HEK293 (cell line): ENCODE data around the gene DNAH8.

Experiments used
- CTCF ChIA-PET: fragments of 350-600 bp; formaldehyde crosslinking; extraction: SDS; loops from one replicate; lab custom pipeline; 2021; ENCODE audit warnings: antibody characterized with exemption; lab: Yijun Ruan, JAX
- POLR2A ChIA-PET: fragments of 300-600 bp; formaldehyde crosslinking; extraction: SDS; loops from one replicate; lab custom pipeline; 2020; ENCODE audit warnings: antibody characterized with exemption, inconsistent platforms; lab: Yijun Ruan, JAX
- H3K27ac ChIP-seq: fragments of 200-500 bp; sonication (Bioruptor generic); 2 replicates; pipeline ENCODE4 v1.5.1; 2014; ENCODE audit warnings: low read depth, low read length, control low read depth, inconsistent platforms; ENCODE audit errors: extremely low read depth
- H3K36me3 ChIP-seq, 2 experiments: fragments of 200-500 bp in 1 of 2; sonication (Bioruptor generic) in 1 of 2; 1 replicate in 1 of 2; 2 replicates in 1 of 2; pipeline ENCODE4 v1.5.1; 2014 to 2017; ENCODE audit warnings: inconsistent platforms in 2 of 2, low read length in 2 of 2; ENCODE audit not compliant: control insufficient read depth in 2 of 2, insufficient read depth in 1 of 2
- H3K4me1 ChIP-seq: fragments of 200-500 bp; sonication (Bioruptor generic); 2 replicates; pipeline ENCODE4 v1.5.1; 2014; ENCODE audit warnings: mild to moderate bottlenecking, low read length, inconsistent platforms; ENCODE audit not compliant: control insufficient read depth, insufficient read depth
- H3K4me3 ChIP-seq: 2 replicates; pipeline ENCODE4 v1.5.1; 2011; ENCODE audit warnings: low read depth, mild to moderate bottlenecking, control low read depth, low read length, moderate library complexity
- H3K9me3 ChIP-seq: fragments of 200-500 bp; sonication (Bioruptor generic); 2 replicates; pipeline ENCODE4 v1.5.1; 2014; ENCODE audit warnings: low read depth, low read length, inconsistent platforms; ENCODE audit not compliant: control insufficient read depth, insufficient read depth
- CTCF ChIP-seq: fragments of 450-650 bp; formaldehyde crosslinking; IDR thresholded peaks from 2 replicates; pipeline ENCODE4 v1.5.1; 2016; ENCODE audit warnings: missing biosample characterization, missing genetic modification characterization
- EGR2 ChIP-seq: fragments of 450-650 bp; formaldehyde crosslinking; IDR thresholded peaks from 2 replicates; pipeline ENCODE4 v1.5.1; 2016; ENCODE audit warnings: low read depth, missing biosample characterization, missing genetic modification characterization
- GLI4 ChIP-seq: fragments of 450-650 bp; formaldehyde crosslinking; IDR thresholded peaks from 2 replicates; pipeline ENCODE4 v1.5.1; 2016; ENCODE audit warnings: missing biosample characterization, missing genetic modification characterization
- HOXD13 ChIP-seq: sonication (generic); formaldehyde crosslinking; IDR thresholded peaks from 2 replicates; pipeline ENCODE4 v1.8.0; 2022; ENCODE audit warnings: missing genetic modification reagents, borderline replicate concordance
- IKZF3 ChIP-seq: fragments of 450-650 bp; IDR thresholded peaks from 2 replicates; pipeline ENCODE4 v1.5.0; 2018; ENCODE audit warnings: missing biosample characterization, mild to moderate bottlenecking, missing genetic modification characterization, moderate library complexity
- KLF17 ChIP-seq: fragments of 450-650 bp; formaldehyde crosslinking; IDR thresholded peaks from 2 replicates; pipeline ENCODE4 v1.5.1; 2016; ENCODE audit warnings: missing biosample characterization, missing genetic modification characterization
- MYNN ChIP-seq: fragments of 450-650 bp; formaldehyde crosslinking; IDR thresholded peaks from 2 replicates; pipeline ENCODE4 v1.5.1; 2016; ENCODE audit warnings: missing biosample characterization, missing genetic modification characterization, borderline replicate concordance
- PRDM1 ChIP-seq: fragments of 450-650 bp; formaldehyde crosslinking; IDR thresholded peaks from 2 replicates; pipeline ENCODE4; 2016; ENCODE audit warnings: missing biosample characterization, missing genetic modification characterization
- PRDM4 ChIP-seq: fragments of 450-650 bp; formaldehyde crosslinking; IDR thresholded peaks from 2 replicates; pipeline ENCODE4 v1.5.1; 2017; ENCODE audit warnings: missing biosample characterization, missing genetic modification characterization
- SP3 ChIP-seq: fragments of 450-650 bp; formaldehyde crosslinking; IDR thresholded peaks from 2 replicates; pipeline ENCODE4 v1.5.1; 2016; ENCODE audit warnings: missing biosample characterization, missing genetic modification characterization
- ZBTB17 ChIP-seq: fragments of 450-650 bp; formaldehyde crosslinking; IDR thresholded peaks from 2 replicates; pipeline ENCODE4 v1.5.1; 2016; ENCODE audit warnings: missing biosample characterization, missing genetic modification characterization
- ZBTB20 ChIP-seq: fragments of 450-650 bp; formaldehyde crosslinking; IDR thresholded peaks from 2 replicates; pipeline ENCODE4 v1.5.1; 2016; ENCODE audit warnings: missing biosample characterization, missing genetic modification characterization
- ZNF26 ChIP-seq: fragments of 450-650 bp; formaldehyde crosslinking; IDR thresholded peaks from 2 replicates; pipeline ENCODE4 v1.5.1; 2016; ENCODE audit warnings: missing biosample characterization, missing genetic modification characterization
- ZNF292 ChIP-seq: fragments of 450-650 bp; formaldehyde crosslinking; IDR thresholded peaks from 2 replicates; pipeline ENCODE4 v1.5.1; 2016; ENCODE audit warnings: low read depth, missing biosample characterization, missing genetic modification characterization, borderline replicate concordance
- ZNF433 ChIP-seq: fragments of 450-650 bp; formaldehyde crosslinking; IDR thresholded peaks from 2 replicates; pipeline ENCODE4 v1.5.1; 2016; ENCODE audit warnings: missing biosample characterization, missing genetic modification characterization, low read depth
- ZNF561 ChIP-seq: fragments of 450-650 bp; IDR thresholded peaks from 2 replicates; pipeline ENCODE4 v1.5.1; 2018; ENCODE audit warnings: missing biosample characterization, missing genetic modification characterization, borderline replicate concordance
- ZNF626 ChIP-seq: fragments of 450-650 bp; sonication (Bioruptor Pico); formaldehyde crosslinking; IDR thresholded peaks from 2 replicates; pipeline ENCODE4 v1.5.1; 2018; ENCODE audit warnings: missing biosample characterization, missing genetic modification characterization, inconsistent platforms
- ZNF654 ChIP-seq: fragments of 450-650 bp; formaldehyde crosslinking; IDR thresholded peaks from 2 replicates; pipeline ENCODE4 v1.5.1; 2016; ENCODE audit warnings: low read depth, missing biosample characterization, missing genetic modification characterization
- ZNF791 ChIP-seq: fragments of 450-650 bp; formaldehyde crosslinking; IDR thresholded peaks from 2 replicates; pipeline ENCODE4 v1.5.1; 2016; ENCODE audit warnings: missing biosample characterization, missing genetic modification characterization
- ZNF837 ChIP-seq: fragments of 450-650 bp; formaldehyde crosslinking; IDR thresholded peaks from 2 replicates; pipeline ENCODE4 v1.5.1; 2016; ENCODE audit warnings: missing biosample characterization, missing genetic modification characterization
- ZXDB ChIP-seq: fragments of 450-650 bp; formaldehyde crosslinking; IDR thresholded peaks from 2 replicates; pipeline ENCODE4 v1.5.1; 2016; ENCODE audit warnings: missing biosample characterization, missing genetic modification characterization

The DNAH8 gene

GRCh38 chr6:38997128-38997761, 282.1 kb downstream of the DNAH8 start:
- H3K27ac ChIP-seq: no peak overlapping the region
- H3K36me3 ChIP-seq: no peaks in the 10 kb centered on the region
- ChIA-PET CTCF (interaction anchor here (0.6 to 6.2 kb wide), 31 partner anchors 9 to 979 kb away, joined by 3 to 77 read pairs (median 7); partner anchors contain the start of gene KCNK5), POLR2A (interaction anchor here (1.6 kb wide), 1 partner anchor 118 kb away, joined by 3 read pairs; the partner anchor contains the start of gene SAYSD1)
- TF ChIP-seq CTCF (tag by site-specific recombination) (peak; percentile 42), MYNN (no peak), ZNF654 (tag by site-specific recombination) (peak; percentile 47)
- H3K9me3 ChIP-seq: no peaks in the 10 kb centered on the region
- H3K4me3 ChIP-seq: no peak overlapping the region
- H3K4me1 ChIP-seq: no peaks in the 10 kb centered on the region

GRCh38 chr6:39003072-39003471, 288.0 kb downstream of the DNAH8 start:
- H3K9me3 ChIP-seq: no peaks in the 10 kb centered on the region
- H3K4me1 ChIP-seq: no peaks in the 10 kb centered on the region
- H3K27ac ChIP-seq: no peak overlapping the region
- CTCF ChIA-PET: interaction anchor here (0.6 to 5.7 kb wide), 39 partner anchors 8 to 329 kb away, joined by 3 to 43 read pairs (median 4); no protein-coding TSS in a partner anchor
- TF ChIP-seq ZNF654 (tag by site-specific recombination) (peak; percentile 65), ZNF837 (tag by site-specific recombination) (no peak)
- no peaks in the 10 kb centered on the region for H3K36me3 ChIP-seq
- H3K4me3 ChIP-seq: no peak overlapping the region
- POLR2A ChIA-PET: no interaction called here

GRCh38 chr6:39003492-39003891, 288.4 kb downstream of the DNAH8 start:
- Histone ChIP-seq H3K9me3 (no peaks in the 10 kb centered on the region), H3K36me3 (no peaks in the 10 kb centered on the region), H3K27ac (no peak overlapping the region), H3K4me3 (no peak overlapping the region), H3K4me1 (no peaks in the 10 kb centered on the region)
- CTCF ChIA-PET: interaction anchor here (0.6 to 5.7 kb wide), 24 partner anchors 9 to 307 kb away, joined by 3 to 43 read pairs (median 6); no protein-coding TSS in a partner anchor
- POLR2A ChIA-PET: no interaction called here
- TF ChIP-seq PRDM1 (tag by site-specific recombination): no peak
- TF ChIP-seq ZNF26 (tag by site-specific recombination): no peak
- TF ChIP-seq ZNF791 (tag by site-specific recombination): no peak
- TF ChIP-seq IKZF3 (tag by site-specific recombination): no peak
- TF ChIP-seq ZNF561 (tag by site-specific recombination): no peak

GRCh38 chr6:39004801-39005200, 289.7 kb downstream of the DNAH8 start:
- H3K4me1 ChIP-seq: peaks cover 3% of the 10 kb centered on the region
- ChIA-PET POLR2A (no interaction called here), CTCF (interaction anchor here (0.8 to 5.7 kb wide), 8 partner anchors 11 to 306 kb away, joined by 3 to 43 read pairs (median 24); no protein-coding TSS in a partner anchor)
- no peak overlapping the region for H3K4me3 ChIP-seq
- no peak overlapping the region for H3K27ac ChIP-seq
- H3K36me3 ChIP-seq: no peaks in the 10 kb centered on the region
- no peaks in the 10 kb centered on the region for H3K9me3 ChIP-seq
- TF ChIP-seq KLF17 (tag by site-specific recombination): no peak
- TF ChIP-seq GLI4 (tag by site-specific recombination): no peak
- no peak for TF ChIP-seq HOXD13 (CRISPR knock-in tag)
- no peak for TF ChIP-seq PRDM4 (tag by site-specific recombination)
- TF ChIP-seq ZNF626 (tag by site-specific recombination): no peak
- no peak for TF ChIP-seq SP3 (tag by site-specific recombination)
- no peak for TF ChIP-seq ZNF292 (tag by site-specific recombination)
- no peak for TF ChIP-seq ZBTB20 (tag by site-specific recombination)
- no peak for TF ChIP-seq ZNF433
- TF ChIP-seq EGR2 (tag by site-specific recombination): no peak
- TF ChIP-seq ZBTB17: no peak
- no peak for TF ChIP-seq IKZF3 (tag by site-specific recombination)
- no peak for TF ChIP-seq ZXDB (tag by site-specific recombination)
